A673 (cell line): ENCODE results near the gene RHEX.

Source experiments
- CTCF ChIP-seq: fragments of 300-800, 200-600 bp; sonication (generic); conservative IDR thresholded peaks from 2 replicates; pipeline ENCODE4 v1.5.1; 2017; ENCODE audit warnings: low read depth, mild to moderate bottlenecking, antibody characterized with exemption, low read length, moderate library complexity, mixed read lengths
- EZH2 ChIP-seq: fragments of 200-600 bp; sonication (generic); IDR thresholded peaks from 2 replicates; pipeline ENCODE4 v1.6.1; 2017; ENCODE audit warnings: borderline replicate concordance, low read depth, mild to moderate bottlenecking, mixed read lengths, antibody characterized with exemption, low read length; ENCODE audit not compliant: poor library complexity, severe bottlenecking

GRCh38 chr1:206127336-206127735 lies 74.4 kb downstream of the RHEX start:
- TF ChIP-seq CTCF = no peak
- no peak for TF ChIP-seq EZH2
